Prostate gland (tissue), 2 donors: Measurements from ENCODE around the gene DOC2B.

Source experiments
- CTCF ChIP-seq, 4 experiments: fragments of 200-600 bp in 2 of 4; fragments of 450-650 bp in 2 of 4; sonication (generic) in 2 of 4; IDR thresholded peaks; 1 replicate in 3 of 4; 2 replicates in 1 of 4; pipeline ENCODE4 v1.5.1; 2016 to 2019; ENCODE audit warnings: antibody characterized with exemption in 4 of 4, mild to moderate bottlenecking in 2 of 4, moderate library complexity in 2 of 4
- POLR2A ChIP-seq: fragments of 450-650 bp; IDR thresholded peaks from one replicate; pipeline ENCODE4 v1.6.1; 2016; ENCODE audit warnings: antibody characterized with exemption, mild to moderate bottlenecking

GRCh38 chr17:149231-149630 lies 32.2 kb downstream of the DOC2B start:
- TF ChIP-seq POLR2A: no peak
- no peak for TF ChIP-seq CTCF (IDR thresholded peaks at IDR 0.05)
